GM19240 (cell line): Measurements from ENCODE around the gene SNED1.

Source experiments
- DNase-seq: peaks from one replicate; pipeline ENCODE4 v3.0.0; 2011; ENCODE audit warnings: low spot score; ENCODE audit not compliant: insufficient read length

SNED1 gene

DNA sequence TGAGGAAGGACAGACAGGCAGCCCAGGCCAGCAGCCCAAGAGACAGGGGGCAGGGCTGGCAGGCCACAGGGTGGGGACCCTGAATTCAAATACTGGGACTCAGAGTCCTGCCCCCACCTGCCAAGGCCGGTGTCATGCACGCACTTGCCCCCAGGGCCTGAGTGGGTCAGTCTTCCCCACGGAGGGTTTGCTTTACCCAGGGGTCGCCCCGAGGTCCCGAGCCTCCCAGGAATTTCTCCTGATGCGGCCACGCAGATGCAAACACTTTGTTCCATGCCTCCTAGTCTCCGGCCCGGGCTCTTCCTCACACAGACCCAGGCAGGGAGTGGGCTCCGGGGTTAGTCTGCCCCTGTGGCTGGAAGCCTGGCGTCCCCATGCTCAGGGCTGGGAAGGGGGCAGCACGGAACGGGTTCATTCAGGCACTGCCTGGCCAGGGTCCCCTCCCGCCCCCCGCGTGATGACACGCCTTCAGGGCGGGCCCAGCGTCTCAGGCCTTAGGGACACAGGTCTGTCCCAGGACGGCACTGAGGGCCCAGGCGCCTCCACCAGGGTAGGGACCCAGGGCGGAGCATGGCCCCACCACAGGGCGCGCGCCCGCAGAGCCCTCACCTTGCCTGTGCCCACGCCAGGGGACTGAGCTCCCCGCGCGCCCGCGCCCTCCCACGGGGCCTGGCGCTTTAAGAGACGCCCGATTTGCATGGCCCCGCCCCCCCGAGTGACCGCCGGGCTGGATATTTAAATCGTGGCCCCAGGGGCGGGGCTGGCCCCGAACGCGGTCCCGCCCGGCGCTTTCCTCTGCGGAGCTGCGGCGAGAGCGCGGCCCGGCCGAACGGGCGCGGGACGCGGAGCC lies at the start of gene SNED1:
Gene SNED1 (plus strand): TSS at position 763 of the 850 bp plus-strand sequence. CDS start 220 bp downstream, outside the sequence.
- no peak for DNase-seq

DNA sequence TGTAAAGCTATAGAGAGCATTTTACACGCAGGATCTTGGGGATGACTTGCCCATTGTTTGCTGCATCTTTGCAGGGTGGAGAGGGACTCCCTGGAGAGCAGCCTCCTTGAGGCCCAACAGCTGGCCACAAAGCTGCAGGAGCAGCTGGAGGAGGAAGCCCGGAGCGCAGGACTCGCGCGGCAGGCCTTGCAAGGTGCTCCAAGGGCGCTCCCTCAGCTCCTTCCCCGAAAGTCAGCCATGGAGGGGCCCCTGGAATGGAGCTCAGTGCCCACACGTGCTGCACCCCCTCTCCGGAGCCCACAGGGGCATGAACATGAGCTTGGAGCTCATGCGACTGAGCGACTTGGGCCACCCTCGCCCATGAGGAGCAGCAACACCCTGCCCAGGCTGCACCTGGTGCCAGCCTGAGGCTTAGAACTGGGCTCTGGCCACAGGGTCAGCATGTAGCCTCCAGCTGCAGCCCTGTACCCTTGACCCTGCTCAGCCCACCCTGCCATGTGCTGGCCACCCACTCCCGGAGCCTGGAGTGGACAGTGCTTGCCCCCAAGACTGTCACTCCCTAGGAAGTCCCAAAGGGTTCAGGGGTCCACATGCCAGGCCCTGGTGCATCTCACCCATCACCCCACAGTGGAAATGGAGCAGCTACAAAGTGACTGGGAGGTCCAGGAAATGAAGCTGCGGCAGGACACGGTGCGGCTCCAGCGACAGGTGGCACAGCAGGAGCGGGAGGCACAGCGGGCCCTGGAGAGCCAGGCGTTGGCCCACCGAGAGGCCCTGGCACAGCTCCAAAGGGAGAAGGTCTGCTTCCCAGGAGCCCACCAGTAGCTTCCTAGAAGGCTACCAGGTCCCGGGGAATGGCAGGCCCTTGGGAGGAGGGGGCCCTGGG lies 49.3 kb upstream of the SNED1 start:
- DNase-seq: no peak

DNA sequence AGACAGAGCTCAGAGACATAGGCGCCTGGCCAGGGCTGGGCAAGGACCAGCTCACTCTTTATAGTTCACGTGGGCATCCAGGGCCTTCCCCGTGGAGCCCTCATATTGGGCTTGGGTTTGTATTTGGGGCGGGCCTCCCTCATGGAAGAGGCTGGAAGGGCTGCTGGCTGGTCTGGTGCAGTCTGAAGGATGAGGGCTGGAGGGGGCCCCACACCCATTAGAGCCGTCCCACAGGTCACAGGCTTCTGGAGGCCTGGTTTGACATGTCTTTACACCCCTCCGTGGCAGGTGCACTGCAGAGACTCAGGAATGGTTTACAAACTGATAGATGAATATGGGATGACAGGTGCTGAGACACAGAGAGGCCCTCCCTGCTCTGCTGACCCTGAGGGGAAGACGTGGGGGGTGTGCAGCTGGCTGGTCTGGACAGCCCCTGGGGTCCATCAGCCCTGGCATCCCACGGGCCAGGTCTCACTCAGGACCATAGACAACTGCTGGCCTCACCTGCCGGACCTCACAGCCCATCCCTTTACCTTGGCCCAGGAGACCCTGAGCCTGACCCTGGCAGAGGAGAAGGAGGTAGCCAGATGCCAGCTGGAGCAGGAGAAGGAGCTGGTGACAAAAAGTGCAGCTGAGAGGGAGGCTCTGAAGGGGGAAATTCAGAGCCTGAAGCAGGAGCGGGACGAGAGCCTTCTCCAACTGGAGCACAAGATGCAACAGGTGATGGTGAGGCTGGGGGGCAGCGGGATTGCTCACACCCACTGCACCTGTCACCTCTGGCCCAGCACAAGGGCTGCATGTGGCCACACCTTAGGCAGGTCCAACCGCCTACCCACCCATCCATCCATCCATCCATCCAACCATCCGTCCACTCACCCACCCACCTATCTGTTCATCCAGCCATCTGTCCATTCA lies 48.4 kb upstream of the SNED1 start:
- no peak for DNase-seq

DNA sequence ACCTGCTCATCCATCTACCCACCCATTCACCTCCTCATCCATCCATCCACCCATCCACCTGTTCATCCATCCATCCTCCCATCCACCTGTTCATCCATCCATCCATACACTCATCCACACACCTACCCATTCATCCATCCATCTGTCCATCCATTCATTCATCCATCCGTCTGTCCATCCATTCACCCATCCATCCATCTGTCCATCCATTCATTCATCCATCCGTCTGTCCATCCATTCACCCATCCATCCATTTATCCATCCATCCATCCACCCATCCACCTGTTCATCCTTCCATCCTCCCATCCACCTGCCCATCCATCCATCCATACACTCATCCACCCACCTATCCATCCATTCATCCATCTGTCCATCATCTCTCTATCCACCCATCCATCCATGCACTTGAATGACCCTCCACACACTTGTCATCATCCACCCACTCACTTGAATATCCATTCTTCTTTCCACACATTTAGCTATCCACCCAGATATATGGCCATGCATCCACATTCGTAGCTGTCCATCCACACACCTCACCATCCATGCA lies 47.3 kb upstream of the SNED1 start:
- no peak for DNase-seq

DNA sequence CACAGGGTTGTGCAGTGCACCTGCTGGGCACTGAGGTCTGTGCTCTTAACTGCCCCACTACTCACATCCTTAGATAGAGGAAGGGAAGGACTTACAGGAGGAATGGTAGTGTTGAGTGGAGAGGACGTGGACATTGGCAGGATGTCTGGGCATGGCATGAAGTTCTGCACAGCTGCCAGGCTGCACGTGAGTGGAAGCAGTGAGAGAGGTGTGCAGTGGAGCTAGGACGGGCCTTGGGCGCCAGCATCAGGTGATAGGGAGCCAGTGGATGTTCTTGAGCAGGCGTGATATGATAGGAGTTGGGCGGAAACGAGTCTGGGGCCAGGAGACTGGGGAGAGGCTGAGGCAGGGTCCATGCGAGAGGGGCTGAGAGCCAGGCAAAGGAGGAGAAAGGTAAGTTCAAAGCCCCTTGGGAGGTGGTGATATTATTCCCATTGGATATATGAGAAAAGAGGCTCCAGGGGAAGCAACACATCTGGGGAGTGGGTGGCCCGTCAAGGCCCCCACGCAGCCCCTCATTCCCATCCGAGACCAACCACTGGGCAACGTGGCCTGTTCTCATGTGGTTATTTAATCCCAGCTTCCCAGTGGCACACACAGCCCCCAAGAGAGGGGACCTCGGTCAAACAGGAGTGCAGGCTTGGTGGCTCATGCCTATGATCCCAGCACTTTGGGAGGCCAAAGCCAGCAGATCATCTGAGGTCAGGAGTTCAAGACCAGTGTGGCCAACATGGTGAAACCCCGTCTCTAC lies 45.7 kb upstream of the SNED1 start:
- no peak for DNase-seq

DNA sequence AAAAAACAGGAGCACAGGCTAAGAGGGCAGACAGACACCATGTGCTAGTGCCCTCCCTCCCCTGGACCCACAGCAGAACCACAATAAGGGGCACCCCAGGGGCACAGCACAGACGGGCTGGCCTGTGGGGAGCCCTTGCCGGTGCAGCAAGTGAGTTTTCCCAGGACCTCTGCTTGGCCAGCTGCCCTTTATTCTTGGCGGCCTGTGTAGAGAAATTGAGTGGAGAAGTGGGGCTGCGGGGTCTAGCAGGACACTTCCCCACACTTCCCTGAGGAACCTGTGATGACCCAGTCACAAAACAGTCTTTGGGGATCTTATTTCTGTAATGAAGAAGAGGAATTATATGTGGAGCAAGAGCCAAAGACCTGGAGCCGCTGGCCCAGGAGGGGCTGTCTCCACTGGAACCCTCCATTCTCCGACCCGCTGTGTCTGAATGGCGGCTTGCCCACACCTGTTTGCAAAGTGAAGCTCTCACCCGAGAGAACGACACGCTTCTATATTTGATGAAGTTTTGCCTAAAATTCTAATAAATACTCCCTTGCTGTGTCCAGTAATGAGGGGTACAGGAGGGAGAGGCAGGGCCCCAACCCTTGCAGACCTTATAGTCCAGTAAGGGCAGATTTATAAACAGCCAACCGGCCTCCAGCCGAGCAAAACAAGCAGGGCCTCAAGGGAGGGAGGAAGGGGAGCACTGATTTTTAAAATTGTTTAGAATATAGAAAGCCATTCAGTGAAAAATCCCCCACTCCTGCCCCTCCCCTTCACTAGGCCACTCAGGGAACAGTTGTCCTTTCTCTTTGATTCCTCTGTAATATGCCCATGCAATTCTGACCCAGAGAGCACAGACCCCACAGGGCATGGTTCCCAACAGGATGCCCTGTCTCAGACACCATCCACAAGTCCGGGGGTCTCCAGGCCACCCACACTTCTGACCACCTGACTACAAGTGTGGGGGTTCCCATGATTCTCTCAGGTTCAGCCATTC lies 44.7 kb upstream of the SNED1 start:
- DNase-seq: no peak

DNA sequence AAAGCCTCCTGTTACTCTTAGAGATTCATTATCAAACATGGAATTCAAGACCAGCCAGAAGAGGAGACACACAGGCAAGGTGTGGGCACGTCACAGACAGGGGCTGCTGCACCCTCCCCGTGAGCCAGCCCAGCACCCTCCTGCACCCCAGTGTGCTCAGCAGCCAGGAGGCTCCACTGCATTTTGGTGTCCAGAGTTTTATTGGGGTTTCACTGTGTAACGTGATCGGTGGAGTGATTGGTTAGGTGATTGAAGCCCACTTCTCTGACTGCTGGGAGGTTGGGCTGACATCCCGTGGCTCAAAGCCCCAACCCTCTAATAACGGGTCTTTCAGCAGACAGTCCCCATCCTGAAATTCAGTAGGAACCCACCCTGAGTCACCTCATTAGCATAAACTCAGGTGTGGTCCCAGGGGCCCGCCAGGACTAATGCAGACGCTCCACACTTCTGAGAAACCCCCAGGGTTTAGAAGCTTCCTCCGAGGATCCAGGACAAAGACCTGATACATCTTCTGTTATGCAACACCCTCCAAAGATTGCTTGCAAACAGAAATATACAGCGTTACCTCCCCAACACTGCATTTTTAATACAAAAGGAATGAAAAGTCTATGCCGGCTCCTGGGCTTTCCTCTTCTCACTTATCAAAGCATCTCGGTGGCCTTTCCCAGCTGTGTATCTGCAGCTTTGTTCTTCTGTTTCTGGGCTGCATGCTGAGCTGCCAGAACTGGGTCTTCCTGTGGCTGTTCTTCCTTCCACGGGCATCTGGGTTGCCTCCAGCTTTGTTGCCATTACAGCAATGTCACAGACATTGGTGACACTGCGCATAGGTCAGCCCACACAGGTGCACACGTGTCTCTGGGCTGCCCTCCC lies 43.7 kb upstream of the SNED1 start:
- no peak for DNase-seq

DNA sequence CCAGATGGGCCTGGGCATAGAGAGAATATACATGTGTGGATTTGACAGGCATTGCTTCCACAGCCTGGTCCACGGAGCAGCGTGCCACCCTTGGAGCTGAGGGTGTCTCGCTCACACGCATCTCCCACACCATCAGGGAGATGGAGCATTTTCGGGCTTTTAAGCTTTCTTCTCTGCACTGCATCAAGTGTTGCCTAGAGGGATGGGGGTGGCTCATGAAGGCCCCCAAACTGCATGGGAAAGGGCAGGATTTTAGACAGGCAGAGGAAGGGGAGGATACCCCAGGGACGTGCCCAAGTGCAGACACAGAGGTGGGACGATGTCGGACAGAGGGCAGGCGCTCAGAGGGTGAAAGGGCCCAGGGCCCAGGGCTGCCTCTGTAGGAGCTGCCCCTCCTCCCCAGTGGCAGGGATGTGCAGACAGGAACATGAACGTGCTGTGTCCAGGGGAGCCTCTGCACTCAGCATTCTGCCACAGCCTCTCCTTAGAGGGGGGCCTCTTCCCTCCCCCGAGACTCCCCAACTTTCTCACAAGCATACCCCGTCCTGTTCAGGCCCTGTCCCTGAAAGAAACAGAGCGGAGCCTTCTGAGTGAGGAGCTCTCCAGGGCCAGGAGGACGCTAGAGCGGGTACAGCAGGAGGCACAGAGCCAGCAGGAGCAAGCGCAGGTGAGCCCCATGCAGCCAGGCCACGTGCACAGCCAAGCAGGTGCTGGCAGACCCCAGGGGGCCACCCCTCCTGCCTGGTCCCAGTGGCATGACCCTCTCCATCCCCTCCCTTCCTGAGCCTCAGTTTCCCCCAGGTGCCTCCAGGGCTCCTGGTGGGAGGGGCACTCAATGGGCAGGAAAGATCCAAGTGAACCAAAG lies 42.9 kb upstream of the SNED1 start:
- DNase-seq: no peak

DNA sequence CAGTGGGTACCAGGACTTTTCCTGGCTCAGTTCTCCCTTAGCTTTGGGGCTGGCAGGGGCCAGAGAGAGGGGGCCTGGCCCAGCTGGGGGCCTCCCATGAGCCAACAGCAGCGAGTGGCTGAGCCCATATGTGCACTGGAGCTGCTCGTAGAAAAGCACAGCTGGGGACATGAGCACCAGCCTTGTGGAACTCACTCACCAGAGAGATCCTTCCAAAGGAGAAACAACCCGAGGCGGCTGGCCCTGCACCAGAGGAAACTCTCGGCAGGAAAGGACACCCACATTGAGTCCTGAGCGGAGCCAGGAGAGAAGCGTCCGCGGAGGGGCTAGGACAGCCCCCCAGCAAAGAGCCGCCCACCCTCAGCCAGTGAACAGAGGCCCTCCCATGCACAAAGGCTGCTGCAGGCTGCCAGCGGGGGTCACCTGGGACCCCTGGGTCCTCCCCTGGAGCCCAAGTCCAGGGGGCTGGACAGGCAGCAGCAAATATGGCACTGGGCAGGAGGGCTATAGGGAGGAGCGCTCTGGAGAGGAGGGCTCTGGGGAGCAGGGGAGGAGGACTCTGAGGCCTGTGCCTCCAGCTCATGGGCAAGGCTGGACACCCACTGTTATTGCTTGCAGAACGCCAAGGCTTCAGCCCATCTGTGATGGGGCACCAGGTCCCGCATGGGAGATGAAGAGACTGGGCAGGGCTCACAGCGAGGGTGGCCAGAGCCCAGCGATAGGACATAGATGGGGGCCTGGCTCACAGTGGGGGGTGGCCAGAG lies 42.1 kb upstream of the SNED1 start:
- no peak for DNase-seq

DNA sequence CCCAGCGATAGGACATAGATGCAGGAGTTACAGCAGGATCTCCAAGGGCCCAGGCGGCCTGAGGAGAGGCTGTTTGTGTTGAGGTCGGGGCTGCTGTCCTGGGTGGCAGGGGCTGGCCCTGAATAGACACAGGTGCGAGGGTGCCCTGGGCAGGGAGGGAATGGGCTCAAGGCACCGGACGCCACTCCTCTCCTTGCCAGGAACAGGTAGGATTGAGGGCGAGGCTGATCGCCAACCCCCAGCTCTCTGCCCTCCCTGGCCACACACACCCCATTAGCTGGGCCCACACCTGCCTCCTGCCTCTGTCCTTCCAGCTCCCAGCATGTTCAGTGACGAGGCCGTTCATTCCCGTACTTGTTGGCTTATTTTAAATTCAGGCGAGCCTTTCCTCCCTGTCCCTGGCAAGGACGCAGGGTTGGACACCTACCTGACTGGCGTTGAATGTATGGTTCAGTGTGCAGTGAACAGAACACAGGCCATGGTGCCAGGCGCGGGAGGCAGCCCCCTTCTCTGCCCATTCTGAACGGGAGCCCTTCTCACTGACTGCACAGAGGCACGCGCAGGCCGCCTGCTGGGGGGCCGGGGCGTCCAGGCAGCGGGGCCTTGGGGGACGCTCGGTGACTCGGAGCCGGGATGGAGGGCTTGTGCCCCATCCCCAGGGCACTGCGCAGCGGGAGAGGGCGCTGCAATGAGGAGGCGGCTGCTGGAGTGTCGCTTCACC lies 41.3 kb upstream of the SNED1 start:
- no peak for DNase-seq

DNA sequence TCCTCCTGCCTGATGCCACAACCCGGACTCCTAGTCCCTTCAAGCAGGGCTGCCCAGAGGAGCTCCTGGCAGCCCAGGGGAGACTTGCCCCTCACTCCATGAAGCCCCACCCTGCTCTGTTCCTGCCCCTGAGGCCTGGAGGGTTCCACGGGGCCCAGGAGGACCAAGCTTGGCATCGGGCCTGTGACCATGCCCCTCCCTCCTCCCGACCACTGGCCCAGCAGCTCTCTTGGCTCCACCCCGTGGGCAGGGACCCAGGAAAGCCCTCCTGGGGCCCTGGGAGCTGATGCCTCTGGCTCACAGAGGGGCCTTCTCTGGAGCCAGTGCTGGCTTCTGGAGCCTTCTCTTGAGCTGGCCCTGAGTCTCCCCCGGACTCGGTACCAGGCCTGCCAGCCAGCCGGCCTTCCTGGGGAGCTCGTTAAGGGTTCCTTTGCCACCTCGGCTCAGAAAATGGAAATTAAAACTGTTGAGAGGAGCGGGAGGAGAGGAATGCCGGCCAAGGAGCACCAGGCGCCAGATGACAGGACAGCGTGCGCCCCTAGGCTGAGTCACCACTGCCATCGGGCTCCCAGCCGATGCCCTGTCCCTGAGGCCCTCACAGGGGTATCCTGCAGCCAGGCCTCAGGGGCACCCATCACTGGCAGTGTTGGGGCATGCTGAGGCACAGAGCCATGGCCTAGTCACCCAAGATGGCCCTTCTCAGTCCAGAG lies 40.6 kb upstream of the SNED1 start:
- no peak for DNase-seq

DNA sequence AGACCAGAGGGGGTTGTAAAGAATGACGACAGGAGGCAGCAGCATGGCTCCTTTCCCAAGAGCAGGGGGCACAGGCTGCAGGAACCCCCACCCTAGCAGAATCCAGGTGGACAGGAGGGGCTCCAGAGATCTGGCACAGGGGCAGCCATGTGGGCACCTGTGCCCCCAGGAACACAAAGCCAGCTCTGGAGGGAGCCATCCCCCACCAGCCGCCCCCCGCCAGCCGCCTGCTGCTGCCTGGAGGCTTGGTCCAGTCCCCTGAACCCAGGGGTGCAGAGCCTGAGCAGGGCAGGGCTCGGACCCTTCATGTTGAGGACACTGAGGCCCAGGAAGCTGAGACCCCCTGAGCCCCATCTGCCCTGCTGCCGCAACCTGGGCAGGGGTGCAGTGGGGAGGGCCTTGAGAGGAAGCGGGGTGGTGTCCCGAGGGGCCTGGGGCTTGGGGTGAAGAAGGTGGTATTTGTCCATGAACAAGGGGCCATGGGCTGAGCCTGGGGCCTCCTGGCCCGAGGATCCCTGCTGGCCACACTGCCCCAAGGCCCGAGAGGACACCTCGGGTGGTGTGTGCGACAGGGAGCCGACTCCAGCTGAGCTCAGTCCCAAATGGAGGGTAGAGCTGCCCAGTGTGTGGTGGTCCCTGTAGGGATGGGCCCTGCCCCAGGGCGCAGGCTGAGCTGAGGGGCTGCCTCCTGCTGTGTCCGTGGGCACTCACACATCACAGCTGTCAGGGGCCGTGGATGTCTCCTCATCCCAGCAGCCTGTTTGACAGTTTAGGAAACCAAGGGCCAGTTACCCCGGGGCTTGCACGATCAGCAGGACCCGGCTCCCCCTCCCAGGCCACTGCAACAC lies 39.8 kb upstream of the SNED1 start:
- DNase-seq: no peak

DNA sequence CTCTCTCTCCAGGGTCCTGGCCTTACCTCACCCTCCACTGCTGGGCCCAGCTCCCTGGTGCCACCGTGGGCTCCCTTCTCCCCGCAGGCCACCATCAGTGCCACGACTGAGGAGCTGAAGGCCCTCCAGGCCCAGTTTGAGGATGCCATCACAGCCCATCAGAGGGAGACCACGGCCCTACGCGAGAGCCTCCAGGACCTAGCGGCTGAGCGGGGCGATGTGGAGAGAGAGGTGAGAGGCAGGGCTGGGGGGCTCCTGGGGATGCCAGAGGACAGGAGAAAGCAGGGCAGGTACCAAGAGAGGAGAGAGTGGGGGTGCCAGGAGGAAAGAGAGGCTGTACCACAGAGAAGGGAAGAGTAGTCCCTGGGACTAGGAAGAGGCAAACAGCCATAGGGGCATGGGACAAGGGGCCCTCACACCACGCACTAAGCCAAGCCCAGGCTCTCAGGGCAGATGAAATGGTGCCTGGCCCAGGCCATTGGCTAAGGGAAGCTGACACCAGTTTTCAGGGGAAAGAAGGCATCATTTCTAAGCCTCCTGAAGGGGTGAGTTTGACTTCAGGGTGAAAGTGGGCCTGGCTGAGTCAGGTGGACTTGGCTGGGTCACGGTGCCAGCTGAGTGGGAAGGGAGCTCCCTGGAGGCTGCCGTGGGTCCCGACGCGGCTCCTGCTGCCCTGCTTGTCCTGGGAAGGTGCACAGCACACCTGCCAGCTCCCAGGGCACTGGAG lies 39.0 kb upstream of the SNED1 start:
- no peak for DNase-seq

DNA sequence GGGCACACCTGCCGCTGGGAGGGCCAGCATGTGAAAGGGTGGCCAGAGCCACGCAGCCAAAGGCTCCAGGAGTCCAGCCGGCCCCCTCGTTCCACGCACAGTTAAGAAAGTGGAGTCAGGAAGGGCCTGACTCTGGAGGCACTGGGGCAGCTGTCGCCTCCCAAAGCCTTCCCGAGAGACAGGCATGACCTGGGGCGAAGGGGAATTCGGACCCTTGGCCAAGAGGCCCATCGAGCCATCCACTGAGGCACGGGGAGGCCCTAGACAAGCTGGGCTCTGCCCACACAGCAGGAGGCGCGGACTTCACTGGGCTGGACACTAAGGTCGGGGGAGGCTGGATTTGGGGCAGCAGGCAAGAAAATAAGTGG lies 38.5 kb upstream of the SNED1 start:
- no peak for DNase-seq
